GM12874 (cell line): ENCODE data around the gene ANO1.

Experiments used
- CTCF ChIP-seq: IDR thresholded peaks from 2 replicates; pipeline ENCODE4 v1.5.1; 2011; ENCODE audit warnings: low read depth, mild to moderate bottlenecking, control low read depth, low read length, moderate library complexity; ENCODE audit not compliant: insufficient read depth

ANO1 gene

GRCh38 chr11:70068345-70068744 is 9.8 kb upstream of the ANO1 start:
- no peak for TF ChIP-seq CTCF

GRCh38 chr11:70068950-70069349 is 9.2 kb upstream of the ANO1 start:
- TF ChIP-seq CTCF: no peak

GRCh38 chr11:70070706-70071105 is 7.4 kb upstream of the ANO1 start:
- TF ChIP-seq CTCF: no peak

- TF ChIP-seq CTCF: no peak
Observed at GRCh38 chr11:70071996-70072395, 6.1 kb upstream of the ANO1 start.

GRCh38 chr11:70072461-70072860 is 5.7 kb upstream of the ANO1 start:
- no peak for TF ChIP-seq CTCF

- TF ChIP-seq CTCF: no peak
Observed at GRCh38 chr11:70072861-70073755, 5.0 kb upstream of the ANO1 start.

GRCh38 chr11:70073871-70074371 is 4.2 kb upstream of the ANO1 start:
- no peak for TF ChIP-seq CTCF
